NCI-H82 treated with DMSO at 0.1 percent for 48 hours (cell line): ENCODE data around the gene PAN3.
"Not testable (repeated sequence)": the region's sequence is repeated elsewhere in the genome, so short reads cannot be mapped to it uniquely, and the experiment has no call there.

Experiments used
- DNase-seq: peaks from one replicate; lab custom pipeline; 2025; ENCODE audit not compliant: unreplicated experiment; lab: John Stamatoyannopoulos, UW

Gene PAN3

GRCh38 chr13:28138012-28138755, at the start of gene PAN3:
TSS of gene PAN3 (plus strand) at chr13:28138545. CDS start at chr13:28138658, 113 bp downstream.
- DNase-seq = peak; percentile 68

GRCh38 chr13:28089065-28089464, 49.3 kb upstream of the PAN3 start:
- DNase-seq = no peak

- DNase-seq = no peak
These were observed 45.9 kb upstream of the PAN3 start for GRCh38 chr13:28092431-28092830.

- DNase-seq = no peak
These were observed 44.5 kb upstream of the PAN3 start for GRCh38 chr13:28093881-28094280.

GRCh38 chr13:28094306-28094705, 44.0 kb upstream of the PAN3 start:
- no peak for DNase-seq

GRCh38 chr13:28097503-28097902, 40.8 kb upstream of the PAN3 start:
- DNase-seq = no peak

- DNase-seq = no peak
These were observed 38.8 kb upstream of the PAN3 start for GRCh38 chr13:28099396-28100149.

- DNase-seq = no peak
These were observed 37.9 kb upstream of the PAN3 start, which contains the start of gene FLT3 for GRCh38 chr13:28100150-28101121. TSS of gene FLT3 (minus strand) at chr13:28100576. CDS start at chr13:28100510, 66 bp downstream.

GRCh38 chr13:28101886-28102285, 36.5 kb upstream of the PAN3 start:
- not testable (repeated sequence) for DNase-seq

GRCh38 chr13:28106976-28107375, 31.4 kb upstream of the PAN3 start:
- no peak for DNase-seq

- no peak for DNase-seq
These were observed 27.9 kb upstream of the PAN3 start for GRCh38 chr13:28110414-28110813.

- DNase-seq = no peak
These were observed 21.6 kb upstream of the PAN3 start for GRCh38 chr13:28116736-28117135.

GRCh38 chr13:28117689-28118377, 20.5 kb upstream of the PAN3 start:
- DNase-seq = no peak

- no peak for DNase-seq
These were observed 18.0 kb upstream of the PAN3 start for GRCh38 chr13:28120317-28120716.

GRCh38 chr13:28121224-28121623, 17.1 kb upstream of the PAN3 start:
- no peak for DNase-seq

- DNase-seq = no peak
These were observed 10.3 kb upstream of the PAN3 start for GRCh38 chr13:28128030-28128429.

GRCh38 chr13:28128926-28129325, 9.4 kb upstream of the PAN3 start:
- DNase-seq = no peak

GRCh38 chr13:28129911-28130693, 8.2 kb upstream of the PAN3 start:
- DNase-seq = no peak

GRCh38 chr13:28131646-28132045, 6.7 kb upstream of the PAN3 start:
- no peak for DNase-seq

- no peak for DNase-seq
These were observed 1.4 kb upstream of the PAN3 start for GRCh38 chr13:28136916-28137315.
